Activated T-cell treated with anti-CD3 and anti-CD28 coated beads, Interleukin-2, amount 50 U/mL, for 24 hours (primary cell): ENCODE data around the gene GPC2.

Experiments
- DNase-seq: peaks from one replicate; pipeline ENCODE4 v3.0.0-alpha.2; 2020
- H3K27ac Mint-ChIP-seq: 2 replicates; pipeline ENCODE4 v1.8.0; 2020; ENCODE audit warnings: mild to moderate bottlenecking, mixed read lengths
- H3K27me3 Mint-ChIP-seq: 2 replicates; pipeline ENCODE4 v1.8.0; 2020; ENCODE audit warnings: mixed read lengths
- H3K36me3 Mint-ChIP-seq: 2 replicates; pipeline ENCODE4 v1.8.0; 2020; ENCODE audit warnings: low read depth, mixed read lengths
- H3K4me1 Mint-ChIP-seq: 2 replicates; pipeline ENCODE4 v1.8.0; 2020; ENCODE audit warnings: low read depth, mixed read lengths
- H3K4me3 Mint-ChIP-seq: 2 replicates; pipeline ENCODE4 v1.8.0; 2020; ENCODE audit warnings: mild to moderate bottlenecking, moderate library complexity, mixed read lengths
- H3K9me3 Mint-ChIP-seq: 2 replicates; pipeline ENCODE4 v1.8.0; 2020; ENCODE audit warnings: mixed read lengths

The GPC2 gene

DNA sequence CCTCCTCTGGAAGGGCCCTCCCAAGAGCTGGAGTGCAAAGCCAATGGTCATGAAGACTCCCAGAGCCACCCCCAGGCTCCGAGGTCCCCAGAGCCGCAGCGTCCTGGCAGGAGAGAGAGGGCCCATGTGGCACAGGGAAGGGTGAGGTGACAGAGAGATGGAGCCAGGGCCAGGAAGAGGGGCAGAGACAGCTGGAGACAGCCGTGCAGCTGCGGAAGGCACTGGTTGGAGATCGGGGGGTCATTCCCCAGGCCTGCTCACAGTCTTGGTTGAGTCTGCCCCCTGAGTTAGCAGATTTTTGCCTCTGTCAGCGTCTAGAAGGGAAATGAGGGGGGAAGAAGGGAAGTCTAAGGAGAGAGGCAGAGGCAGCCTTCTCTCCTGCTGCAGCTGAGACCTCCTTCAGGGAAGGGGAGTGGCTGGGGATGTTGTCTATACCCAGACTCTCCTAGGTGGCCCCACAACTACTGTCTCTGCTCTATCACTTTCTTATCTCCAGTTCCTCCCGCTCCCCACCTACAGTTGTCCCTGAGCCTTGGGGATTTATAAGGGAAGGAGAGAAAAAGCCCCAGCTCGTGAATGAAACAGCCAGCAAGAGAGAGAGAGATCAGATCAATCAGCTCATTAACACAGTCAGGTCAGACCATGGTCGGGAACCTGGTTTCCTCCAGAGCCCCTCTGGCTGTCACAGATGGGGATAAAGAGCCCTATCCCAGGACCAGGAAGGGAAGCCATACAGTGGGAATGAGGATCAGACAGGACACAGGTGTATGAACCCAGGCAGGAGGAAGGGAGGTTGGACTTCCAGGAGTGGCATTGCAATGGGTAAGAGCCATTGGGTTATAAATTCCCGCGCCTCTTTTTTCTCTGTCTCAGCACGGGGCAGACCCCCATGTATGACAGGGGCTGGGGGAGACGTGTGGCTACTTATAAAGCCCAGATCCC lies 9.9 kb downstream of the GPC2 start:
- H3K4me3 Mint-ChIP-seq, result peak overlapping the region; percentile 72
- peaks cover 2% of the 10 kb centered on the region for H3K27me3 Mint-ChIP-seq
- H3K36me3 Mint-ChIP-seq, result no peaks in the 10 kb centered on the region
- peaks cover 79% of the 10 kb centered on the region for H3K4me1 Mint-ChIP-seq
- no peaks in the 10 kb centered on the region for H3K9me3 Mint-ChIP-seq
- DNase-seq, result no peak
- H3K27ac Mint-ChIP-seq, result peak overlapping the region; percentile 88

DNA sequence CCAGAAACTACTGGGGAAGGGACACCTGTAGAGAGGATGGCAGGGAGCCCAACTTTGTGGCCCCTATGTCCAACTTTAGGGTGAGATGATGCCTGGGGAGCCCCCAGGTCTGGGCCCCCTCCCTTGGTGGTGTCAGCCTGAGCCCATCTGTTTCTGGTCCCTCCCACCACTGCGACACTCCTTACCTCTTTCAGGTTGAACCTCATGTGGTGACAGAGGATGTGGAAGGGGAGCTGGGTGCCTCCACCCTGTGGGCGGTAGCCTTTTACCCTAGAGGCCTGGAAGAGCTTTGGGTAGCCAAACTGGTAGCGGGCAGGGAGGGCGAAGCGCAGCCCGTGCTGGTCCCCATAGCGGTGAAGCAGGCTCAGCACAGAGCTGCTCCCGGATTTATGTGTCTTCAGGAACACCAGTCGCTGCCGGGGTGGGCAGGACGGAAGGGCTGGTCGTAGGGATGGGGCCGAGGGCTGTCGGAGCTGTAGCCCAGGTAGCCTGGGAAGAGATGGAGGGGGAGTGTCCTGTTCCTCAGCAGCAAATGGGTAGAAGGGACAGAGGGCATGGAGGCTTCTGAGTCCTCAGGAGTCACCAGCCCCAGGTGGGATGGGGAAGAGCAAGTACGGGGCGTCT lies 10.8 kb downstream of the GPC2 start:
- H3K4me3 Mint-ChIP-seq, result peak overlapping the region; percentile 72
- peaks cover 77% of the 10 kb centered on the region for H3K4me1 Mint-ChIP-seq
- DNase-seq, result peak; percentile 58
- peak overlapping the region; percentile 88 for H3K27ac Mint-ChIP-seq
- no peaks in the 10 kb centered on the region for H3K36me3 Mint-ChIP-seq
- no peaks in the 10 kb centered on the region for H3K9me3 Mint-ChIP-seq
- peaks cover 2% of the 10 kb centered on the region for H3K27me3 Mint-ChIP-seq

DNA sequence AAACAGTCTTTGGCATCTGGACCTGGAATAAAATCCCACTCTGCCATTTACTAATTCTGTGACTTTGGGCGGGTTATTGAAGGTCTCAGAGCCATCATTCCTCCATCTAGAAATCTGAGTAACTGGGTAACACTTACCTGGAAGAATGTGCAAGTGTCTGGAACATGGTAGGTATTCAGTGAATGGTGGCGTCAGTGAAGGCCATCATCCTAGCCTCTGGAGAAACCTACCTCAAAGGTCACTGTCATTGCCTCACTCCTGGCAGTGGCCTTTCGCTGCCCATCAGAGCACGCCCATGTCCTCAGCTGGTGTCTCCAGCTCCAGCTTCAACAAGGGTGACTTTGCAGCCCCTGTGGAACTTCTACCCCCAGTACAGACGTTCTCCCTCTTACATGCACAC lies 13.3 kb downstream of the GPC2 start:
- Mint-ChIP-seq H3K36me3 (peaks cover 2% of the 10 kb centered on the region), H3K27me3 (no peaks in the 10 kb centered on the region), H3K4me1 (peaks cover 62% of the 10 kb centered on the region), H3K4me3 (no peak overlapping the region), H3K9me3 (no peaks in the 10 kb centered on the region), H3K27ac (peak overlapping the region; percentile 50)
- DNase-seq, result no peak

DNA sequence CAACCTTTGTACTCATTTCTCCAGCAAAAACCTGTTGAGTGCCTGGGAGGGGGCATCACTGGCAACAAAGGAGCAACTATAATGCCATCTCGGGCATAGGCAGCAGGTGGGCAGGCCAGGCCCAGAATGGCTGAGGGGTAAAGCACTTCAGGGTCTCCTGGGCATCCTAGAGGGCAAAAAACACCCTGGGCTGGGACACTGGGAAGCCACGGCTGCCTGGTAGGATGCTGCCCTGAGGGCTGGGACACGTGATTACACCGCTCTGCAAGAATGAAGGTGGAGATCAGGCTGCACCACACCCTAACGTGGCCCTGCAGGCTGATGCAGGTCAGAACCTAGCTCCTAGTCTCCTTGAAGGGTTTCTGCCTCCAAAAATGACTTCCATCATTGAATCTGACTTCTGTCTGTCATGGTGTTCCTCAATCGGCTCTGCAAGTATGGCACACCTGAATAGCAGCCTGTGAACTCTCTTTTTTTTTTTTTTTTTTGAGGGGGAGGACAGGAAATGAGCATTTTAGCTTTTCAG lies 14.1 kb downstream of the GPC2 start:
- Mint-ChIP-seq H3K4me3 (no peak overlapping the region), H3K27ac (peak overlapping the region; percentile 42), H3K27me3 (no peaks in the 10 kb centered on the region), H3K4me1 (peaks cover 57% of the 10 kb centered on the region), H3K36me3 (peaks cover 5% of the 10 kb centered on the region), H3K9me3 (no peaks in the 10 kb centered on the region)
- peak; percentile 58 for DNase-seq

DNA sequence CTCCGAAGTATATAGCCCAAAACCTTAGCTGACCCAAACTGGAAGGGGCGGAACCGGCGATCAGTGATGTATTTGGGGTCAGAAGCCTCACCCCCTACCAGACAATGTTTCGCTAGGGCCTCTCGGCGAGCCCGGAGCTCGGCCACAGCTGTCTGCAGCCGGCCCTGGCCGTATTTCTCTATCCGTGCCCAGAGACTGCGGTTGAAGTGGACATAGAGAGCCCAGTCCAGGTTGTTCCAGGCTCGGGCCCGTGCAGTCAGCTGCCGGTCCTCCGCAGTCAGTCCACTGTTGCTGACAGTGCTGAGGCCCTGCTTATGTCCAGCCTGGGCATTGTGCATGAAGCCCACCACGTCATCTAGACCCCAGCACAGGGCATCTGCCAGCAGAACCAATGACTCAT lies 17.1 kb downstream of the GPC2 start:
- peak overlapping the region; percentile 31 for H3K27ac Mint-ChIP-seq
- H3K4me1 Mint-ChIP-seq, result peaks cover 57% of the 10 kb centered on the region
- H3K36me3 Mint-ChIP-seq, result peaks cover 32% of the 10 kb centered on the region
- H3K4me3 Mint-ChIP-seq, result peak overlapping the region; percentile 82
- no peaks in the 10 kb centered on the region for H3K9me3 Mint-ChIP-seq
- no peaks in the 10 kb centered on the region for H3K27me3 Mint-ChIP-seq
- no peak for DNase-seq

DNA sequence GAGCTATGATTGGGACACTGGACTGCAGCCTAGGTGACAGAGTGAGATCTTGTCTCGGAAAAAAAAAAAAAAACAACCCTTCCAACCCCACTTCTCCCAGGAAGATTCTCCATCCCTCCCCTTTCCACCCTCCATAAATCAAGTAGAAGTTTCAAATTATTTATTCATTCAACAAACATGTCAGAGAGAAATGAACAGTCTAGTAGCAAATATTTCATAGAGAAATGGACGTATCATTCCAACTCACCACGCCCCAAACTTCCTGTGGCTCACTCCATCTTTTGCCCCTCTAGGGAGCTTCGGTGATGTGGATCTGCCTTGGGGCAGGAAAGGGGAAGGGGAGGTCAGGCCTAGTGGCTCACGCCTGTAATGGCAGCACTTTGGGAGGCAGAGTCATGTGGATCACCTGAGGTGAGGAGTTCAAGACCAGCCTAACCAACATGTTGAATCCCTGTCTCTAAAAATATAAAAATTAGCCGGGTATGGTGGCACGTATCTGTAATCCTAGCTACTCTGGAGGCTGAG lies 18.0 kb downstream of the GPC2 start:
- Mint-ChIP-seq H3K4me3 (peak overlapping the region; percentile 82), H3K4me1 (peaks cover 58% of the 10 kb centered on the region), H3K27ac (peak overlapping the region; percentile 90), H3K27me3 (no peaks in the 10 kb centered on the region), H3K36me3 (peaks cover 40% of the 10 kb centered on the region), H3K9me3 (no peaks in the 10 kb centered on the region)
- DNase-seq, result no peak

DNA sequence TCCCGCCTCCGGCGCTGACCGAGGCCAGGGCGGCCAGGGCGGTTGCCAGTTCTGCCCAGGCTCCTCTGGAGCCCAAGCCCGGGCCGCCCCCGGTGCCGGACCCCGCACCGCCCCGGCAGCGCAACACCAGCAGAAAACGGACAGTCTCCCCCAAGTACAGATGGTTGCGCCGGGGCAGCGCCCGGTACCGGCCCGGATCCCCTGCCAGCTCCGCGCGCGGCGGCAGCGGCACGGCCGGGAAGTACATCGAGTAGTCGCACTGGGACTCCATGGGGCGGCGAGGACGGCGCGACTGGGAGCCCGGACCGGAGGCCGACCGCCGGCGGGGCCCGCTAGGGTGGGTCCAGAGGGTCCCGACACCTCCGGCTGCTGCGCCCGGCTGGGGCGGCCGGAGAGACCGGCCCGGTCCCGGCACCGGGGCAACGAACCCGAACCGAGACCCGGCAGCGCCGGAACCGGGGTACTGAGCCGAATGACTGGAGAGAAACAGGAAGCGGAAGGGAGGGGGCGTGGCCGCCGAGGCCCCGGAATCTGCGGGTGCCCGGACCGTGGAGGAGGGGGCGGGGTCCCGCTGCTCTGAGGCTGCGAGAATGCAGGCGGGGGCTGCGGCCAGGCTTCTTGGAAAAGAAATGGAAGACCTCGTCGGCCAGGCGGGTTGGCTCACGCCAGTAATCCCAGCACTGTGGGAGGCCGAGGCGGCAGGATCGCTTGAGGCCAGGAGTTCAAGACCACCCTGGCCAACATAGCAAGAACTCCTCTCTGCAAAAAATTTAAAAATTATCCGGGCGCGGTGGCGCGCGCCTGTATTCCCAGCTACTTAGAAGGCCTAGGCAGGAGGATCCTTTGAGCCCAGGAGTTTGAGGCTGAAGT lies 18.7 kb downstream of the GPC2 start, which contains the start of gene TRAPPC14:
TRAPPC14 (minus strand) TSS at position 495 of the 870 bp plus-strand sequence; CDS start at position 271, 224 bp downstream.
- DNase-seq, result peak; percentile 96
- peak within 1 kb of the TSS; percentile 82 for H3K4me3 Mint-ChIP-seq
- no peaks in the 10 kb centered on the region for H3K9me3 Mint-ChIP-seq
- H3K4me1 Mint-ChIP-seq, result peaks cover 57% of the 10 kb centered on the region
- no peaks in the 10 kb centered on the region for H3K27me3 Mint-ChIP-seq
- peak within 1 kb of the TSS; percentile 90 for H3K27ac Mint-ChIP-seq
- H3K36me3 Mint-ChIP-seq, result peaks cover 47% of the 10 kb centered on the region

DNA sequence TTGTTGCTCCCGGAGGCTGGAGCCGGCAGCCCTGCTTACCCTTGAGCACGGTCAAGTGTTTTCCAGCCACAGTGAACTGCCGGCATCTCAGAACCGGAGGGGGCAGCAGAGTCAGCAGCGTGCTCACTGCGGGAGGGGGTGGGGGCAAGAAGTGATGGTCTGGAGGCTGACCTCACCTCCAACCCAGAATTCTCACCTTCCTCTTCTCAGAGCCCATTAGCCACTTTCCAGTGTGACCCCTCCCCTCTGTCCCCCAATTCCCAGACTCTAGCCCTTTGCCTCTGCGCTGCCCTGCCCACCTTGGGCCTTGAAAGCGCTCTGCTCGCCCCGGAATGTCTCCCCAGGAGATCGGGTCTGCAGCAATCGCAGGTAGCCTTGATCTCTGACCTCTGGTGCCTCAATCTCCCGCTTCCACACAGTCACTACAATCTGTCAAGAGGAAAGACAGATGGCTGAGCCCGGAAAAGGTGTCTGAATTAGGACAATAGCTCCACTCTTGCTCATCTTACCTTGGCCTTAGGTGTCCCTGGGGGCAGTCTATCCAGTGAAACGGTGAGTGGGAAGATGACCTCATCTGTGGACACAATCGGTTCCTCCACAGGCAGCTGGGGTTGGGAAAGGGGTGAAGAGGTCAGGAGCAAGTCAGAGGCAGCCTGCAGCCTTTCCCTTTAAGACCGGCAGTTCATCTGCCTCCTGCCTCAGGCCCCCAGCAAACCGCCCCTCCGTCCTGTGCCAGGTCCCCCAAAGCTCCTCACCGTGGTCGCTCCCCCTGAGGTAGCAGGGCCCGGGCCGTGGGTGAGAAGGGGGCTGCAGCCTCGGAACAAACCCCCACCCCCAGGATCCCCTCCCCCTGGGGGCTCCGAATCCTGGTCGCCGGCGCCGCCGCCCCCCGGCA lies 19.6 kb downstream of the GPC2 start:
- Mint-ChIP-seq H3K36me3 (peaks cover 56% of the 10 kb centered on the region), H3K4me3 (peak overlapping the region; percentile 82), H3K27ac (peak overlapping the region; percentile 81), H3K4me1 (peaks cover 52% of the 10 kb centered on the region), H3K27me3 (no peaks in the 10 kb centered on the region), H3K9me3 (no peaks in the 10 kb centered on the region)
- DNase-seq, result no peak

DNA sequence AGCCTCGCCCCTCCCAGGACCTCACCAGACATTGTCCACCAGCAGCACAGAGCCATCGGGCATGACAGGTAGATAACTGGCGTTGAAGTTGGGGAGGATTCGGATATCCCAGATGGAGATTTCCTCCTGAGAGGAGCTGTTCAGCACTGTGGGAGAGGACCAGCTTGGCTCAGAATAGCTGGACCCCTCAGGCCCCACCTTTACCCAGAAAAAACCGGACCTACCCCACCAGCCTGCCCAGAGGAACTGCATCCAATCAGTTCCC lies 20.2 kb downstream of the GPC2 start:
- H3K4me3 Mint-ChIP-seq, result peak overlapping the region; percentile 82

DNA sequence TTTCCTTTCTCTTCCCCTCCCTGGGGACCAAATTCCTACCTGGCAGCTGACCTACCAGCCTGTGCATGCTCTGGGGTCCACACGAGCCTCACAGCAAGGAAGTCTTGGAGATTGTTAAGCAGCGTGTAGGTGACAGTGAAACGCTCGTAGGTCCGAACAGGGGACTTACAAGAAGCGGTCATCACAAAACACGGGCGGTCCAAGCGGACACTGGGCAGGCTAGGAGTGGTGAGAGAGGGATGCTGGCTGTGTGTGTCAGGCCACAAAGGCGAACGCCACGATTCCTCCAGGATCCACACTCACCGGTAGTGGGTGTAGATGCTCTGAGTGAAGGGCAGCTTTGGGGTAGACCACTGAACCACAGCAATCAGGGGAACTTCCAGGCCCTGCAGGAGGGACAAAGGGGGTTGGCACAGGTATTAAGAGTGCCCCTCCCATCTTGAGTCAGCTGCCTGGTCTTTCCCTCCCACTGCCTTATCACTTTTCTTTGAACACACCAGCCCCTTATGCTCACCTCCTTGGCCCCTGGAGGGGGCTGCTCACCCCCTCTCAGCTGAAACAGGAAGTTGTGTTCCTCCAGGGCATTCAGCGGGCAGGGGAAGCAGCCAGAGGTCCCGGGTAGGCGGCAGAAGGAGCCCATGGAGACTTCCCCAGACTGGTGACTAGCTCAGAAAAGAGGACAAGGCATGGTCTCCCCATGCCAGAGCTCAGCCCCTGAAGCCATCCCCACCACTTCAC lies 20.7 kb downstream of the GPC2 start:
- H3K4me1 Mint-ChIP-seq, result peaks cover 59% of the 10 kb centered on the region

More for the DNA sequence above, 20.2 kb downstream of the GPC2 start:
- Mint-ChIP-seq H3K36me3 (peaks cover 61% of the 10 kb centered on the region), H3K27ac (peak overlapping the region; percentile 81), H3K9me3 (no peaks in the 10 kb centered on the region), H3K27me3 (no peaks in the 10 kb centered on the region), H3K4me1 (peaks cover 56% of the 10 kb centered on the region)
- DNase-seq, result no peak

DNA sequence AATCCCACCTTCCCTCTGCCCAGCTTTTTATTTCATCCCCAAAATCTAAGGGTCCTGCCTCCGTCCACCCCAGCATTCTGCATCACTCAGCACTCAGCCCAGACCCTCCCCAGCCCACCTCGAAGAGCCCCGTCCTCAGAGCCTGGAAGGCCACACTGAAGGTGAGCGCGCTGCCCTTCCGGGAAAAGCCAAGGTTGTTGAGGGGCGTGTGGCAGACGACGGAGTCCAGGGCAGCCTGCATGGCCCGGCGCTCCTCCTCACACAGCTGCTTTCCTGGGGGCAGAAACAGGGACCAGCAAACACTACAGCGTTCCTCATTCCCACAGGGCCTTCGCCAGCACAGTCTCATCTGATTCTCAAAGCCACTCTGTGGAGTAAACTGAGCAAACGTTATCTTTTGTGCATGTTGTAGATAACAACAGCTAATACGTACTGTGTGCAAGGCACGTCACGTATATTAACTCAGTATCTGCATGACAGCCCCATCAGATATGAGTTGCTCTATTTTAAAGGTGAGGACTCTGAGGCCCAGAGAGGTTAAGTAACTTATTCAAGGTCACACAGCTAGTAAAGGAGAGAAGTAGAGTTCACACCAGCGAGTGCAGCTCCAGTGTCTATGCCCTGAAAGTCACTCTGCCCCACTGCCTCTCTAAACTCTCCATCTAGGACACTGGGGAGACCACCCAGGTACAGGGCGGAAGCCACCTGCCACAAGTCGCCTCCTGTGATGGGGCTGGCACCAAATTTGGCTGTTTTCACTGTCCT lies 21.4 kb downstream of the GPC2 start:
- H3K9me3 Mint-ChIP-seq, result no peaks in the 10 kb centered on the region
- H3K27ac Mint-ChIP-seq, result peak overlapping the region; percentile 81
- H3K4me1 Mint-ChIP-seq, result peaks cover 59% of the 10 kb centered on the region
- no peaks in the 10 kb centered on the region for H3K27me3 Mint-ChIP-seq
- peaks cover 69% of the 10 kb centered on the region for H3K36me3 Mint-ChIP-seq
- no peak overlapping the region for H3K4me3 Mint-ChIP-seq
- no peak for DNase-seq

More for the DNA sequence above, 20.7 kb downstream of the GPC2 start:
- no peak for DNase-seq
- Mint-ChIP-seq H3K4me3 (peak overlapping the region; percentile 82), H3K36me3 (peaks cover 66% of the 10 kb centered on the region), H3K27me3 (no peaks in the 10 kb centered on the region), H3K27ac (peak overlapping the region; percentile 81), H3K9me3 (no peaks in the 10 kb centered on the region)
